Nephron (organoid): Measurements from ENCODE around the gene PILRA.

Source experiments
- H3K27ac Mint-ChIP-seq, 3 experiments: 2 replicates each; pipeline ENCODE4 v1.8.0; 2020; ENCODE audit warnings: mixed read lengths in 3 of 3, mild to moderate bottlenecking in 2 of 3, moderate library complexity in 1 of 3
- H3K27me3 Mint-ChIP-seq: 2 replicates; pipeline ENCODE4 v1.8.0; 2021; ENCODE audit warnings: low read depth, mild to moderate bottlenecking, moderate library complexity, mixed read lengths
- H3K36me3 Mint-ChIP-seq: 2 replicates; pipeline ENCODE4 v1.8.0; 2020; ENCODE audit warnings: low read depth, mixed read lengths
- H3K4me1 Mint-ChIP-seq: 2 replicates; pipeline ENCODE4 v1.8.0; 2020; ENCODE audit warnings: mixed read lengths
- H3K4me3 Mint-ChIP-seq, 3 experiments: 2 replicates each; pipeline ENCODE4 v1.8.0; 2020; ENCODE audit warnings: mild to moderate bottlenecking in 3 of 3, mixed read lengths in 3 of 3, moderate library complexity in 2 of 3
- H3K9me3 Mint-ChIP-seq: 2 replicates; pipeline ENCODE4 v1.8.0; 2020; ENCODE audit warnings: mixed read lengths
- CTCF ChIP-seq, 3 experiments: fragments of 200-600 bp; sonication (generic); IDR thresholded peaks; one replicate each; pipeline ENCODE4 v1.5.0; 2021; ENCODE audit warnings: antibody characterized with exemption in 3 of 3; ENCODE audit not compliant: unreplicated experiment in 3 of 3

Gene PILRA

DNA sequence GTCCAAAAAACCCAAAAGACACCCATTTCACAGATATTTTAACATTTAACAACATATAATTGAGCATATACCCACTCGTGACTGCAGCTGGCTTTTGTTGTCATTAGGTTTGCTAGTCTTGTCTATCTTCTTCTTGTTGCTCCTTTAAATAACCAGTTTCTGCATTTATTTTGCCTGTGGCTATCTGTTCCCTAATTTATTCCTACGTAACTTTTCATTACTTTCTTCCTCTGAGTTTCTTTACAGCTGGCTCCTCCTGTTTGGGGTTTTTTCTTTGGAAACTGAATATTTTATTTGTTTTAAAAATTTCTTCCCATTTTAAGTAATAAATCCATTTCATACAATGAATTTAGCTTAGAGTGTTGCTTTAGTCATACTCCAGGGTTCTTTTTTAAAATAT is 14.4 kb downstream of the PILRA start:
- Mint-ChIP-seq H3K9me3 (no peaks in the 10 kb centered on the region), H3K4me1 (peaks cover 17% of the 10 kb centered on the region), H3K36me3 (no peaks in the 10 kb centered on the region), H3K4me3 (no peak overlapping the region), H3K27me3 (peaks cover 9% of the 10 kb centered on the region), H3K27ac (no peak overlapping the region)
- no peak for TF ChIP-seq CTCF (IDR thresholded peaks at IDR 0.05; ENCODE audit: unreplicated experiment in 3 of 3)

- Mint-ChIP-seq H3K4me3 (no peak overlapping the region), H3K27ac (no peak overlapping the region), H3K9me3 (no peaks in the 10 kb centered on the region), H3K36me3 (no peaks in the 10 kb centered on the region), H3K4me1 (peaks cover 16% of the 10 kb centered on the region), H3K27me3 (peaks cover 9% of the 10 kb centered on the region)
- no peak for TF ChIP-seq CTCF (IDR thresholded peaks at IDR 0.05; ENCODE audit: unreplicated experiment in 3 of 3)
These were observed 16.3 kb downstream of the PILRA start for GRCh38 chr7:100389437-100390088.

DNA sequence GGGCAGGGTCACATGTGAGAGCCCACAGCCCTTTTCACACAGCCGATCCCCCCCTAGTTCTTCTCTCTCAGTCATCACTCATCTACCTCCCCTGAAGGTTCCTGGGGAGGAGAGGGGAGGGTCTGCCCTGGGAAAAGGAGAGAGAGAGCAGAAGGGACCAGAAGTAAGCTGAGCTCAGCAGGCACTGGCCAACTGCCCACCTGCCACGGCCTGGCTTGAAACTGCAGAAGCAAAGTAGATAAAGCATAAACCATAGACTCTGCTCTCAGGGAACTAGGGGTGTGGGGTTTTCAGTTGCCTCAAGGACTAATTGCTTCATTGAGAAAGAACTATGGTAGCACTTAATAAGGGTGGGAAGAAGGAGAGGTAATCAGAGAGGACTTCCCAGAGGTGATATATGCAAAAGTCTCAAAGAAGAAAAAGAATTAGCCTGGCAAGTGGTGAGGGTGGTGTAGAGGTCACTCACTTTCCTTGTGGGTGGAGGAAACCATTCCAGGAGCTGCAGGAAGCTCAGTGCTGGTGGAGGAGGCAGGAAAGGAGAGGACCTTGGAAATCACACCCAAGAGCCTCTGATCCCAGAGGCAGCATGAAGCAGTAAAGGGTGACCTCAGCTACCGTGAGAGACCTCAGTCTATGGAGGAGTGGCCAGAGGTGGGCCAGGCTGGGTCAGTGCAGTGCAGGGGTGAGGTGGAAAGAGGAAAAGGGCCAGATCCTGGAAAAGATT is 17.2 kb downstream of the PILRA start:
- H3K4me3 Mint-ChIP-seq, result no peak overlapping the region
- no peaks in the 10 kb centered on the region for H3K36me3 Mint-ChIP-seq
- TF ChIP-seq CTCF (IDR thresholded peaks at IDR 0.05; ENCODE audit: unreplicated experiment in 3 of 3), result no peak
- no peaks in the 10 kb centered on the region for H3K9me3 Mint-ChIP-seq
- H3K27me3 Mint-ChIP-seq, result peaks cover 9% of the 10 kb centered on the region
- H3K4me1 Mint-ChIP-seq, result peaks cover 12% of the 10 kb centered on the region
- no peak overlapping the region for H3K27ac Mint-ChIP-seq

DNA sequence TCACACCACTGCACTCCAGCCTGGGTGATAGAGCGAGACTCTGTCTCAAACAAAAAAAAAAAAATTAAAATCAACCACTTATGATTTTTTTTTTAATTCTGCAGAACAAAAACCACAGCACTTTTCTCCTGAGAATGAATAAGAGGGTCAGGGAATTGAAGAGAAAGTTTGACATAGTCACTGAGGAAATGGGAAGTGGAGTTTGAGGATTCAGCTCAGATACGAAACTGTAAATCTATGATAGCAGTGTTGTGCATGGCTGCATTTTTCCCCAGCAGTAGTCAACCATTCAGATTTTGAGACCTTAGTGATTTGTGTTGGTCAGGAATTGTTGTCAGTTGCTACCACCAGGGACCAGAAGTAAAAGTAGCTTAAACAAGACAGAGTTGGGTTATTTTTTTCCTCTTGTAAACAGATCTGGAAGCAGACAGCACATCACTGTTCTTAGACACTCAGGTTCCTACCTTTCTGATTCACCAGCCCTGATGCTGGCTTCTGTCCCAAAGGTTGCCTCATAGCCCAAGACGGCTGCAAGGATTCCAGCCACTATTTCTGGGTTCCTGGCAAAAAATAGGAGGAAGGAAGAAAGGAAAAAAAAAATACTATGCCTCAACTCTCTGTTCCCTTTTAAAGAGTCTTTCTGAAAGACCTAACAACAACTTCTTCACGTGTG is 20.1 kb downstream of the PILRA start:
- H3K27ac Mint-ChIP-seq, result no peak overlapping the region
- no peaks in the 10 kb centered on the region for H3K36me3 Mint-ChIP-seq
- peaks cover 12% of the 10 kb centered on the region for H3K4me1 Mint-ChIP-seq
- H3K27me3 Mint-ChIP-seq, result peaks cover 11% of the 10 kb centered on the region
- TF ChIP-seq CTCF (IDR thresholded peaks at IDR 0.05; ENCODE audit: unreplicated experiment in 3 of 3), result no peak
- H3K4me3 Mint-ChIP-seq, result no peak overlapping the region
- no peaks in the 10 kb centered on the region for H3K9me3 Mint-ChIP-seq

- Mint-ChIP-seq H3K4me3 (no peak overlapping the region), H3K4me1 (peaks cover 12% of the 10 kb centered on the region), H3K9me3 (no peaks in the 10 kb centered on the region), H3K27me3 (peaks cover 14% of the 10 kb centered on the region), H3K36me3 (no peaks in the 10 kb centered on the region), H3K27ac (no peak overlapping the region)
- no peak for TF ChIP-seq CTCF (IDR thresholded peaks at IDR 0.05; ENCODE audit: unreplicated experiment in 3 of 3)
These were observed 20.8 kb downstream of the PILRA start for GRCh38 chr7:100394077-100394476.
